HS-5 (cell line): ENCODE results near the gene UBXN4.
"Not testable (repeated sequence)": the region's sequence is repeated elsewhere in the genome, so short reads cannot be mapped to it uniquely, and the experiment has no call there.

Source experiments
- DNase-seq: peaks from one replicate; pipeline ENCODE4 v3.0.0-alpha.2; 2012; ENCODE audit warnings: low read depth

The UBXN4 gene

GRCh38 chr2:135768863-135769262, 27.2 kb downstream of the UBXN4 start:
- DNase-seq: no peak

GRCh38 chr2:135773319-135773718, 31.7 kb downstream of the UBXN4 start:
- no peak for DNase-seq

- peak; percentile 40 for DNase-seq
These were observed 32.3 kb downstream of the UBXN4 start for GRCh38 chr2:135773917-135774316.

- DNase-seq: no peak
These were observed 33.8 kb downstream of the UBXN4 start for GRCh38 chr2:135775420-135775819.

- no peak for DNase-seq
These were observed 34.7 kb downstream of the UBXN4 start for GRCh38 chr2:135776367-135776766.

- no peak for DNase-seq
These were observed 40.6 kb downstream of the UBXN4 start for GRCh38 chr2:135782231-135782630.

GRCh38 chr2:135783439-135783838, 41.8 kb downstream of the UBXN4 start:
- no peak for DNase-seq

GRCh38 chr2:135785032-135785431, 43.4 kb downstream of the UBXN4 start:
- DNase-seq: no peak

- DNase-seq: peak; percentile 92
These were observed 45.2 kb downstream of the UBXN4 start for GRCh38 chr2:135786823-135787222.

- no peak for DNase-seq
These were observed 48.8 kb downstream of the UBXN4 start for GRCh38 chr2:135790423-135790822.

GRCh38 chr2:135791418-135792190, 49.9 kb downstream of the UBXN4 start:
- no peak for DNase-seq

GRCh38 chr2:135792401-135793150, 50.9 kb downstream of the UBXN4 start:
- no peak for DNase-seq

GRCh38 chr2:135795641-135796040, 54.0 kb downstream of the UBXN4 start:
- not testable (repeated sequence) for DNase-seq

- DNase-seq: no peak
These were observed 55.0 kb downstream of the UBXN4 start for GRCh38 chr2:135796606-135797005.

- DNase-seq: peak; percentile 41
These were observed 56.0 kb downstream of the UBXN4 start for GRCh38 chr2:135797497-135798274.

GRCh38 chr2:135798275-135798705, 56.6 kb downstream of the UBXN4 start:
- no peak for DNase-seq

GRCh38 chr2:135798762-135799161, 57.1 kb downstream of the UBXN4 start:
- DNase-seq: no peak

GRCh38 chr2:135799738-135800137, 58.1 kb downstream of the UBXN4 start:
- no peak for DNase-seq

GRCh38 chr2:135800513-135801460, 59.1 kb downstream of the UBXN4 start:
- no peak for DNase-seq

- DNase-seq: no peak
These were observed 60.7 kb downstream of the UBXN4 start for GRCh38 chr2:135802350-135802749.

- no peak for DNase-seq
These were observed 61.6 kb downstream of the UBXN4 start for GRCh38 chr2:135803278-135803677.
